ENCODE measurements around the gene COQ10B. TPM values are rescaled to one million over a fixed set of nuclear protein-coding genes. Genes with fewer than 3 reads are reported as not detected.
"Not testable (repeated sequence)": the region's sequence is repeated elsewhere in the genome, so short reads cannot be mapped to it uniquely, and the experiment has no call there.

Gene COQ10B
- total RNA-seq, 3 donors from 2014 or later (not counting 1 experiment from before 2014, with no cell fraction given) = 64.6 to 79.2 (median 72.5) TPM

GRCh38 chr2:197477797-197478196 lies 24.4 kb downstream of the COQ10B start:
- Histone ChIP-seq H3K27ac (ENCODE audit: low read length) (no peak overlapping the region), H3K9me3 (ENCODE audit: control insufficient read depth, insufficient read depth, low read length) (no peaks in the 10 kb centered on the region), H3K27me3 (ENCODE audit: control insufficient read depth, insufficient read depth, low read length) (no peaks in the 10 kb centered on the region), H3K36me3 (ENCODE audit: control insufficient read depth, insufficient read depth, low read length) (peaks cover 60% of the 10 kb centered on the region), H3K4me3 (ENCODE audit: low read length) (no peak overlapping the region), H3K4me1 (ENCODE audit: control insufficient read depth, insufficient read depth, low read length) (no peaks in the 10 kb centered on the region)
- WGBS (ENCODE audit: insufficient coverage) = 97% methylated on average over 3 of the region's 3 CpGs
- Mint-ChIP-seq H3K27me3 (ENCODE audit: low read depth in 2 of 2) (no peaks in the 10 kb centered on the region), H3K4me1 (peaks cover 0 to 9% of the 10 kb centered on the region in 2 donors), H3K36me3 (peaks cover 13% of the 10 kb centered on the region), H3K27ac (peak overlapping the region in 1 of 2 donors; percentile 66), H3K9me3 (no peaks in the 10 kb centered on the region), H3K4me3 (no peak overlapping the region)
- DNase-seq = no peak
- TF ChIP-seq, protein P1, sequence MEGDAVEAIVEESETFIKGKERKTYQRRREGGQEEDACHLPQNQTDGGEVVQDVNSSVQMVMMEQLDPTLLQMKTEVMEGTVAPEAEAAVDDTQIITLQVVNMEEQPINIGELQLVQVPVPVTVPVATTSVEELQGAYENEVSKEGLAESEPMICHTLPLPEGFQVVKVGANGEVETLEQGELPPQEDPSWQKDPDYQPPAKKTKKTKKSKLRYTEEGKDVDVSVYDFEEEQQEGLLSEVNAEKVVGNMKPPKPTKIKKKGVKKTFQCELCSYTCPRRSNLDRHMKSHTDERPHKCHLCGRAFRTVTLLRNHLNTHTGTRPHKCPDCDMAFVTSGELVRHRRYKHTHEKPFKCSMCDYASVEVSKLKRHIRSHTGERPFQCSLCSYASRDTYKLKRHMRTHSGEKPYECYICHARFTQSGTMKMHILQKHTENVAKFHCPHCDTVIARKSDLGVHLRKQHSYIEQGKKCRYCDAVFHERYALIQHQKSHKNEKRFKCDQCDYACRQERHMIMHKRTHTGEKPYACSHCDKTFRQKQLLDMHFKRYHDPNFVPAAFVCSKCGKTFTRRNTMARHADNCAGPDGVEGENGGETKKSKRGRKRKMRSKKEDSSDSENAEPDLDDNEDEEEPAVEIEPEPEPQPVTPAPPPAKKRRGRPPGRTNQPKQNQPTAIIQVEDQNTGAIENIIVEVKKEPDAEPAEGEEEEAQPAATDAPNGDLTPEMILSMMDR (IDR thresholded peaks at IDR 0.05) = no peak
- intact Hi-C loops (cut with micrococcal nuclease) = no loop called here
- ATAC-seq = no peak

GRCh38 chr2:197480165-197481036 lies 27.0 kb downstream of the COQ10B start:
- H3K4me1 ChIP-seq (ENCODE audit: control insufficient read depth, insufficient read depth, low read length) = no peaks in the 10 kb centered on the region
- no peak overlapping the region for H3K4me3 ChIP-seq (ENCODE audit: low read length)
- no peak overlapping the region for H3K27ac ChIP-seq (ENCODE audit: low read length)
- peaks cover 11% of the 10 kb centered on the region for H3K36me3 Mint-ChIP-seq
- ATAC-seq (peak in 1 of 3 donors; percentile 12), DNase-seq (no peak)
- no peak overlapping the region for H3K4me3 Mint-ChIP-seq
- H3K9me3 ChIP-seq (ENCODE audit: control insufficient read depth, insufficient read depth, low read length) = peaks cover 8% of the 10 kb centered on the region
- intact Hi-C loops (cut with micrococcal nuclease) = no loop called here
- no peaks in the 10 kb centered on the region for H3K9me3 Mint-ChIP-seq
- H3K27me3 Mint-ChIP-seq (ENCODE audit: low read depth in 2 of 2) = no peaks in the 10 kb centered on the region
- TF ChIP-seq, protein P1 (IDR thresholded peaks at IDR 0.05) = no peak
- peak overlapping the region in 1 of 2 donors; percentile 8 for H3K27ac Mint-ChIP-seq
- no peaks in the 10 kb centered on the region for H3K27me3 ChIP-seq (ENCODE audit: control insufficient read depth, insufficient read depth, low read length)
- 97% methylated on average over 9 of the region's 9 CpGs for WGBS (ENCODE audit: insufficient coverage)
- peaks cover 40% of the 10 kb centered on the region for H3K36me3 ChIP-seq (ENCODE audit: control insufficient read depth, insufficient read depth, low read length)
- peaks cover 0 to 9% of the 10 kb centered on the region in 2 donors for H3K4me1 Mint-ChIP-seq

GRCh38 chr2:197484248-197484647 lies 30.9 kb downstream of the COQ10B start:
- H3K27me3 ChIP-seq (ENCODE audit: control insufficient read depth, insufficient read depth, low read length); intact Hi-C loops (cut with micrococcal nuclease); DNase-seq; H3K4me3 Mint-ChIP-seq; H3K27ac ChIP-seq (ENCODE audit: low read length); H3K9me3 Mint-ChIP-seq; H3K4me1 Mint-ChIP-seq; ATAC-seq; H3K4me1 ChIP-seq (ENCODE audit: control insufficient read depth, insufficient read depth, low read length); H3K9me3 ChIP-seq (ENCODE audit: control insufficient read depth, insufficient read depth, low read length); H3K36me3 Mint-ChIP-seq; H3K27me3 Mint-ChIP-seq (ENCODE audit: low read depth in 2 of 2); H3K4me3 ChIP-seq (ENCODE audit: low read length): not testable (repeated sequence)
- 96% methylated on average over 3 of the region's 3 CpGs for WGBS (ENCODE audit: insufficient coverage)
- H3K36me3 ChIP-seq (ENCODE audit: control insufficient read depth, insufficient read depth, low read length) = peaks cover 39% of the 10 kb centered on the region
- H3K27ac Mint-ChIP-seq = peak overlapping the region in 1 of 2 donors; percentile 8

GRCh38 chr2:197486175-197486574 lies 32.8 kb downstream of the COQ10B start:
- Histone ChIP-seq H3K4me3 (ENCODE audit: low read length) (no peak overlapping the region), H3K9me3 (ENCODE audit: control insufficient read depth, insufficient read depth, low read length) (peaks cover 8% of the 10 kb centered on the region), H3K36me3 (ENCODE audit: control insufficient read depth, insufficient read depth, low read length) (peaks cover 48% of the 10 kb centered on the region), H3K4me1 (ENCODE audit: control insufficient read depth, insufficient read depth, low read length) (no peaks in the 10 kb centered on the region), H3K27me3 (ENCODE audit: control insufficient read depth, insufficient read depth, low read length) (no peaks in the 10 kb centered on the region), H3K27ac (ENCODE audit: low read length) (no peak overlapping the region)
- no peaks in the 10 kb centered on the region for H3K27me3 Mint-ChIP-seq (ENCODE audit: low read depth in 2 of 2)
- intact Hi-C loops (cut with micrococcal nuclease) = no loop called here
- TF ChIP-seq, protein P1 (IDR thresholded peaks at IDR 0.05) = no peak
- no peak for ATAC-seq
- no peaks in the 10 kb centered on the region for H3K9me3 Mint-ChIP-seq
- H3K4me3 Mint-ChIP-seq = no peak overlapping the region
- no peak for DNase-seq
- H3K36me3 Mint-ChIP-seq = peaks cover 14% of the 10 kb centered on the region
- H3K27ac Mint-ChIP-seq = peak overlapping the region; percentile 6 to 61
- no peaks in the 10 kb centered on the region for H3K4me1 Mint-ChIP-seq
- WGBS (ENCODE audit: insufficient coverage) = 100% methylated on average over 1 of the region's 2 CpGs
